HTR-8/SVneo (cell line): ENCODE data around the gene PPP2R2C.

Source experiments
- DNase-seq: peaks from one replicate; pipeline ENCODE4 v3.0.0; 2011; ENCODE audit warnings: low spot score, mixed read lengths; ENCODE audit not compliant: insufficient read length
- FAIRE-seq: peaks from 2 replicates; lab custom pipeline; 2011; peaks lifted over from hg19 to GRCh38; lab: Jason Lieb, UNC

Gene PPP2R2C

GRCh38 chr4:6352031-6352692 lies 120.3 kb downstream of the PPP2R2C start:
- DNase-seq (no peak), FAIRE-seq (no peak)

- DNase-seq (no peak), FAIRE-seq (no peak)
Observed at GRCh38 chr4:6351246-6352000, 121.0 kb downstream of the PPP2R2C start.

- DNase-seq (no peak), FAIRE-seq (no peak)
Observed at GRCh38 chr4:6350646-6351045, 121.8 kb downstream of the PPP2R2C start.

GRCh38 chr4:6349896-6350603 lies 122.4 kb downstream of the PPP2R2C start:
- FAIRE-seq (no peak), DNase-seq (no peak)

- no peak for DNase-seq
- FAIRE-seq: no peak
Observed at GRCh38 chr4:6348408-6348807, 124.0 kb downstream of the PPP2R2C start.

- no peak for FAIRE-seq
Observed at GRCh38 chr4:6347511-6348045, 124.8 kb downstream of the PPP2R2C start.

GRCh38 chr4:6346373-6347110 lies 125.9 kb downstream of the PPP2R2C start:
- FAIRE-seq (no peak), DNase-seq (no peak)

More at GRCh38 chr4:6347511-6348045, 124.8 kb downstream of the PPP2R2C start:
- DNase-seq: no peak

- DNase-seq (no peak), FAIRE-seq (no peak)
Observed at GRCh38 chr4:6345866-6346265, 126.5 kb downstream of the PPP2R2C start.

GRCh38 chr4:6345096-6345830 lies 127.2 kb downstream of the PPP2R2C start:
- FAIRE-seq: no peak
- no peak for DNase-seq

- peak; percentile 63 for FAIRE-seq
Observed at GRCh38 chr4:6343939-6344408, 128.4 kb downstream of the PPP2R2C start.

GRCh38 chr4:6342530-6343293 lies 129.7 kb downstream of the PPP2R2C start:
- DNase-seq: no peak
- no peak for FAIRE-seq

More at GRCh38 chr4:6343939-6344408, 128.4 kb downstream of the PPP2R2C start:
- DNase-seq: peak; percentile 68

GRCh38 chr4:6341696-6342095 lies 130.7 kb downstream of the PPP2R2C start:
- no peak for DNase-seq

GRCh38 chr4:6340446-6341015 lies 131.9 kb downstream of the PPP2R2C start:
- FAIRE-seq (no peak), DNase-seq (no peak)

More at GRCh38 chr4:6341696-6342095, 130.7 kb downstream of the PPP2R2C start:
- FAIRE-seq: no peak

- FAIRE-seq: no peak
Observed at GRCh38 chr4:6339818-6340445, 132.5 kb downstream of the PPP2R2C start.

GRCh38 chr4:6338951-6339817 lies 133.2 kb downstream of the PPP2R2C start:
- DNase-seq (no peak), FAIRE-seq (no peak)

More at GRCh38 chr4:6339818-6340445, 132.5 kb downstream of the PPP2R2C start:
- no peak for DNase-seq

- FAIRE-seq (no peak), DNase-seq (no peak)
Observed at GRCh38 chr4:6338175-6338950, 134.1 kb downstream of the PPP2R2C start.
